ENCODE measurements around the gene RELA. TPM values are rescaled to one million over a fixed set of nuclear protein-coding genes. Genes with fewer than 3 reads are reported as not detected.

The RELA gene
- total and polyA plus RNA-seq, 7 experiments from 2014 or later = 54.6 to 303 (median 148) TPM

GRCh38 chr11:65633390-65634108, 29.2 kb downstream of the RELA start:
- DNase-seq (peak in 1 of 9 donors; percentile 37), ATAC-seq (peak; percentile 24)
- H3K36me3 Mint-ChIP-seq = peaks cover 0 to 11% (median 4%) of the 10 kb centered on the region in 5 donors
- peak overlapping the region; percentile 48 to 87 (median 73) for H3K27ac Mint-ChIP-seq
- Histone ChIP-seq H3K4me1 (ENCODE audit: control insufficient read depth in 2 of 2, insufficient read depth in 2 of 2, low read length in 2 of 2) (peaks cover 8 to 20% of the 10 kb centered on the region in 2 donors), H3K36me3 (ENCODE audit: control insufficient read depth in 2 of 3, insufficient read depth in 3 of 3, low read length in 3 of 3) (peaks cover 0 to 79% (median 10%) of the 10 kb centered on the region in 3 experiments), H3K27me3 (ENCODE audit: control insufficient read depth in 2 of 2, insufficient read depth in 2 of 2, low read length in 2 of 2) (no peaks in the 10 kb centered on the region), H3K9me3 (ENCODE audit: control insufficient read depth in 2 of 3, low read length in 3 of 3) (no peaks in the 10 kb centered on the region), H3K27ac (ENCODE audit: low read depth, low read length) (peak overlapping the region; percentile 55), H3K4me3 (ENCODE audit: low read length) (no peak overlapping the region)
- H3K4me1 Mint-ChIP-seq = peaks cover 11 to 26% (median 23%) of the 10 kb centered on the region in 7 donors
- ChIA-PET CTCF (no interaction called here), POLR2A (interaction anchor here (0.5 to 2.5 kb wide), 8 partner anchors 10 to 890 kb away, joined by 3 to 13 read pairs (median 4); partner anchors contain the start of gene MALAT1)
- no peaks in the 10 kb centered on the region for H3K27me3 Mint-ChIP-seq
- intact Hi-C loops (cut with micrococcal nuclease) = no loop called here
- peak overlapping the region in 5 of 10 donors; percentile 0 to 39 (median 26) for H3K4me3 Mint-ChIP-seq
- H3K9me3 Mint-ChIP-seq = no peaks in the 10 kb centered on the region

- peaks cover 3 to 19% of the 10 kb centered on the region in 2 donors for H3K4me1 ChIP-seq (ENCODE audit: control insufficient read depth in 2 of 2, insufficient read depth in 2 of 2, low read length in 2 of 2)
- H3K27me3 Mint-ChIP-seq = no peaks in the 10 kb centered on the region
- peaks cover 7 to 85% (median 10%) of the 10 kb centered on the region in 3 experiments for H3K36me3 ChIP-seq (ENCODE audit: control insufficient read depth in 2 of 3, insufficient read depth in 3 of 3, low read length in 3 of 3)
- intact Hi-C loops (cut with micrococcal nuclease) = no loop called here
- peaks cover 11 to 25% (median 16%) of the 10 kb centered on the region in 7 donors for H3K4me1 Mint-ChIP-seq
- H3K4me3 Mint-ChIP-seq = no peak overlapping the region
- peaks cover 0 to 8% (median 4%) of the 10 kb centered on the region in 5 donors for H3K36me3 Mint-ChIP-seq
- no peak overlapping the region for H3K27ac Mint-ChIP-seq
- no peak for DNase-seq
- CTCF ChIA-PET = interaction anchor here (1.0 kb wide), 1 partner anchor 82 kb away, joined by 3 read pairs; the partner anchor contains the start of gene KAT5
- ATAC-seq = no peak
- H3K9me3 ChIP-seq (ENCODE audit: control insufficient read depth in 2 of 3, low read length in 3 of 3) = no peaks in the 10 kb centered on the region
- H3K27ac ChIP-seq (ENCODE audit: low read depth, low read length) = no peak overlapping the region
- H3K9me3 Mint-ChIP-seq = no peaks in the 10 kb centered on the region
- H3K4me3 ChIP-seq (ENCODE audit: low read length) = no peak overlapping the region
- POLR2A ChIA-PET = interaction anchor here (1.1 to 1.6 kb wide), 2 partner anchors 10 to 32 kb away, joined by 4 to 6 read pairs; partner anchors contain the start of gene RELA
- H3K27me3 ChIP-seq (ENCODE audit: control insufficient read depth in 2 of 2, insufficient read depth in 2 of 2, low read length in 2 of 2) = no peaks in the 10 kb centered on the region
These were observed 32.5 kb downstream of the RELA start for GRCh38 chr11:65630215-65630614.

- ATAC-seq = no peak
- H3K36me3 Mint-ChIP-seq = peaks cover 0 to 5% (median 2%) of the 10 kb centered on the region in 5 donors
- POLR2A ChIA-PET = interaction anchor here (0.8 to 4.6 kb wide), 3 partner anchors 9 to 24 kb away, joined by 3 to 22 read pairs (median 8); partner anchors contain the start of gene SIPA1
These were observed 33.1 kb downstream of the RELA start for GRCh38 chr11:65629579-65629978.

GRCh38 chr11:65627202-65627601, 35.5 kb downstream of the RELA start:
- H3K36me3 ChIP-seq (ENCODE audit: control insufficient read depth in 2 of 3, insufficient read depth in 3 of 3, low read length in 3 of 3) = peaks cover 7 to 95% (median 20%) of the 10 kb centered on the region in 3 experiments
- peaks cover 0 to 12% (median 3%) of the 10 kb centered on the region in 5 donors for H3K36me3 Mint-ChIP-seq

More at GRCh38 chr11:65629579-65629978, 33.1 kb downstream of the RELA start:
- Mint-ChIP-seq H3K4me1 (peaks cover 11 to 22% (median 16%) of the 10 kb centered on the region in 7 donors), H3K4me3 (no peak overlapping the region), H3K27ac (no peak overlapping the region), H3K9me3 (no peaks in the 10 kb centered on the region), H3K27me3 (no peaks in the 10 kb centered on the region)
- Histone ChIP-seq H3K9me3 (ENCODE audit: control insufficient read depth in 2 of 3, low read length in 3 of 3) (no peaks in the 10 kb centered on the region), H3K27ac (ENCODE audit: low read depth, low read length) (no peak overlapping the region), H3K4me1 (ENCODE audit: control insufficient read depth in 2 of 2, insufficient read depth in 2 of 2, low read length in 2 of 2) (peaks cover 3 to 19% of the 10 kb centered on the region in 2 donors), H3K4me3 (ENCODE audit: low read length) (no peak overlapping the region), H3K36me3 (ENCODE audit: control insufficient read depth in 2 of 3, insufficient read depth in 3 of 3, low read length in 3 of 3) (peaks cover 7 to 85% (median 10%) of the 10 kb centered on the region in 3 experiments), H3K27me3 (ENCODE audit: control insufficient read depth in 2 of 2, insufficient read depth in 2 of 2, low read length in 2 of 2) (no peaks in the 10 kb centered on the region)
- intact Hi-C loops (cut with micrococcal nuclease) = no loop called here
- CTCF ChIA-PET = no interaction called here
- no peak for DNase-seq

GRCh38 chr11:65625628-65626342, 36.9 kb downstream of the RELA start:
- peak overlapping the region in 4 of 9 donors; percentile 22 to 86 (median 68) for H3K27ac Mint-ChIP-seq
- peak overlapping the region in 1 of 10 donors; percentile 41 for H3K4me3 Mint-ChIP-seq
- H3K9me3 Mint-ChIP-seq = no peaks in the 10 kb centered on the region
- ATAC-seq (peak; percentile 92), DNase-seq (peak in 8 of 9 donors; percentile 42 to 68 (median 54))
- H3K4me3 ChIP-seq (ENCODE audit: low read length) = no peak overlapping the region
- intact Hi-C loops (cut with micrococcal nuclease) = loop anchor here (1.0 to 2.0 kb wide), 6 partner anchors 10 to 364 kb away; partner anchors contain the start of gene PCNX3 (in 1 of the 2)
- H3K9me3 ChIP-seq (ENCODE audit: control insufficient read depth in 2 of 3, low read length in 3 of 3) = no peaks in the 10 kb centered on the region
- peaks cover 0 to 17% (median 3%) of the 10 kb centered on the region in 5 donors for H3K36me3 Mint-ChIP-seq
- no peak overlapping the region for H3K27ac ChIP-seq (ENCODE audit: low read depth, low read length)
- no peaks in the 10 kb centered on the region for H3K27me3 ChIP-seq (ENCODE audit: control insufficient read depth in 2 of 2, insufficient read depth in 2 of 2, low read length in 2 of 2)
- H3K4me1 ChIP-seq (ENCODE audit: control insufficient read depth in 2 of 2, insufficient read depth in 2 of 2, low read length in 2 of 2) = peaks cover 3 to 9% of the 10 kb centered on the region in 2 donors
- ChIA-PET CTCF (interaction anchor here (0.6 to 2.4 kb wide), 10 partner anchors 11 to 144 kb away, joined by 3 to 13 read pairs (median 3); partner anchors contain the start of genes KAT5, PCNX3 and SIPA1), POLR2A (interaction anchor here (0.5 to 4.6 kb wide), 13 partner anchors 9 to 383 kb away, joined by 3 to 22 read pairs (median 4); partner anchors contain the start of genes KAT5, MAP3K11, RELA and SIPA1)
- peaks cover 7 to 97% (median 26%) of the 10 kb centered on the region in 3 experiments for H3K36me3 ChIP-seq (ENCODE audit: control insufficient read depth in 2 of 3, insufficient read depth in 3 of 3, low read length in 3 of 3)
- peaks cover 4 to 13% (median 7%) of the 10 kb centered on the region in 7 donors for H3K4me1 Mint-ChIP-seq
- H3K27me3 Mint-ChIP-seq = no peaks in the 10 kb centered on the region

More at GRCh38 chr11:65627202-65627601, 35.5 kb downstream of the RELA start:
- Mint-ChIP-seq H3K27ac (peak overlapping the region in 1 of 9 donors; percentile 12), H3K9me3 (no peaks in the 10 kb centered on the region), H3K4me3 (no peak overlapping the region), H3K4me1 (peaks cover 5 to 12% (median 8%) of the 10 kb centered on the region in 7 donors), H3K27me3 (no peaks in the 10 kb centered on the region)
- no peak for DNase-seq
- Histone ChIP-seq H3K4me1 (ENCODE audit: control insufficient read depth in 2 of 2, insufficient read depth in 2 of 2, low read length in 2 of 2) (peaks cover 3 to 9% of the 10 kb centered on the region in 2 donors), H3K4me3 (ENCODE audit: low read length) (no peak overlapping the region), H3K9me3 (ENCODE audit: control insufficient read depth in 2 of 3, low read length in 3 of 3) (no peaks in the 10 kb centered on the region), H3K27me3 (ENCODE audit: control insufficient read depth in 2 of 2, insufficient read depth in 2 of 2, low read length in 2 of 2) (no peaks in the 10 kb centered on the region), H3K27ac (ENCODE audit: low read depth, low read length) (no peak overlapping the region)
- CTCF ChIA-PET = interaction anchor here (0.8 to 2.4 kb wide), 7 partner anchors 12 to 142 kb away, joined by 3 to 13 read pairs (median 5); partner anchors contain the start of genes PCNX3 and SIPA1
- POLR2A ChIA-PET = interaction anchor here (0.9 to 4.6 kb wide), 4 partner anchors 10 to 191 kb away, joined by 4 to 22 read pairs (median 7); partner anchors contain the start of gene SIPA1
- no peak for ATAC-seq
- intact Hi-C loops (cut with micrococcal nuclease) = loop anchor here in 1 of 2 donors (2.0 kb wide), 1 partner anchor 144 kb away; no protein-coding TSS in a partner anchor
